ENCODE results near the gene WDR4. TPM values are rescaled to one million over a fixed set of nuclear protein-coding genes. Genes with fewer than 3 reads are reported as not detected.

WDR4 gene
- total and polyA plus RNA-seq, 2 of the 13 experiments (the other 11 are each of a cell fraction or from before 2014, with no cell fraction given), result 11.3 to 14.4 TPM

GRCh38 chr21:42878993-42879787 lies at the start of gene WDR4 (continued):
- TF ChIP-seq HOXA7 (CRISPR knock-in tag; IDR thresholded peaks at IDR 0.05), result no peak
- TF ChIP-seq SPEN (CRISPR knock-in tag; IDR thresholded peaks at IDR 0.05; ENCODE audit: low read depth), result peak; percentile 95
- 0 out of 2 replicates have a peak, but pooled peaks have one; percentile 23 for TF ChIP-seq REXO4 (CRISPR knock-in tag; IDR thresholded peaks at IDR 0.05; ENCODE audit: borderline replicate concordance)
- 0 out of 2 replicates have a peak, but pooled peaks have one; percentile 54 for TF ChIP-seq ZNF670 (CRISPR knock-in tag; IDR thresholded peaks at IDR 0.05; ENCODE audit: borderline replicate concordance)
- peak; percentile 99 for TF ChIP-seq ATF1 (CRISPR knock-in tag; IDR thresholded peaks at IDR 0.05)
- peak; percentile 68; the same call in 1 of the 2 replicates for TF ChIP-seq SRF (IDR thresholded peaks at IDR 0.05; ENCODE audit: low read depth, low read length)
- TF ChIP-seq NAIF1 (CRISPR knock-in tag; IDR thresholded peaks at IDR 0.05; ENCODE audit: borderline replicate concordance), result peak; percentile 78; the same call in 1 of the 2 replicates
- TF ChIP-seq ZNF136 (CRISPR knock-in tag; IDR thresholded peaks at IDR 0.05; ENCODE audit: low read depth), result peak; percentile 71; the same call in 1 of the 2 replicates
- peak; percentile 49; the same call in 1 of the 2 replicates for TF ChIP-seq TARDBP (CRISPR knock-in tag; IDR thresholded peaks at IDR 0.05)
- TF ChIP-seq ZBTB42 (CRISPR knock-in tag; IDR thresholded peaks at IDR 0.05), result peak; percentile 41; the same call in 1 of the 2 replicates
- no peak for TF ChIP-seq MAZ (IDR thresholded peaks at IDR 0.05; ENCODE audit: borderline replicate concordance, low read depth, low read length)
- TF ChIP-seq MAZ (CRISPR knock-in tag; IDR thresholded peaks at IDR 0.05; ENCODE audit: low read depth), result peak; percentile 90
- no peak for TF ChIP-seq ZMYM2 (CRISPR knock-in tag; IDR thresholded peaks at IDR 0.05)
- TF ChIP-seq U2AF1 (optimal IDR thresholded peaks at IDR 0.05; ENCODE audit: low read depth, low read length), result peak; percentile 30
- peak; percentile 73 for TF ChIP-seq FOXK2 (IDR thresholded peaks at IDR 0.05)
- TF ChIP-seq XRCC5 (optimal IDR thresholded peaks at IDR 0.05; ENCODE audit: low read length), result no peak
- TF ChIP-seq ZNF264 (CRISPR knock-in tag; IDR thresholded peaks at IDR 0.05), result peak; percentile 65; the same call in 1 of the 2 replicates
- peak; percentile 77 for TF ChIP-seq SALL1 (CRISPR knock-in tag; IDR thresholded peaks at IDR 0.05)
- 0 out of 2 replicates have a peak, but pooled peaks have one; percentile 76 for TF ChIP-seq CREB3 (CRISPR knock-in tag; IDR thresholded peaks at IDR 0.05)
- no peak for TF ChIP-seq SOX6 (IDR thresholded peaks at IDR 0.05)
- peak; percentile 25; the same call in 1 of the 2 replicates for TF ChIP-seq SOX6 (CRISPR knock-in tag; IDR thresholded peaks at IDR 0.05)
- no peak for TF ChIP-seq PCBP2 (optimal IDR thresholded peaks at IDR 0.05; ENCODE audit: low read depth, low read length, poor library complexity, severe bottlenecking)
- no peak for TF ChIP-seq ZNF740 (CRISPR knock-in tag; IDR thresholded peaks at IDR 0.05)
- TF ChIP-seq ZNF576 (CRISPR knock-in tag; IDR thresholded peaks at IDR 0.05), result 0 out of 2 replicates have a peak, but pooled peaks have one; percentile 53
- 0 out of 2 replicates have a peak, but pooled peaks have one; percentile 57 for TF ChIP-seq ZSCAN20 (CRISPR knock-in tag; IDR thresholded peaks at IDR 0.05; ENCODE audit: borderline replicate concordance)
- TF ChIP-seq ARNT (IDR thresholded peaks at IDR 0.05), result no peak
- TF ChIP-seq SRSF1 (optimal IDR thresholded peaks at IDR 0.05; ENCODE audit: low read depth, low read length), result peak; percentile 89
- peak; percentile 77; the same call in 1 of the 2 replicates for TF ChIP-seq GLI4 (CRISPR knock-in tag; IDR thresholded peaks at IDR 0.05; ENCODE audit: borderline replicate concordance)
- TF ChIP-seq YEATS2 (CRISPR knock-in tag; IDR thresholded peaks at IDR 0.05; ENCODE audit: borderline replicate concordance), result peak; percentile 85
- no peak for TF ChIP-seq ZFAT (CRISPR knock-in tag; conservative IDR thresholded peaks at IDR 0.05)
- peak; percentile 40; the same call in 1 of the 2 replicates for TF ChIP-seq ZNF616 (CRISPR knock-in tag; IDR thresholded peaks at IDR 0.05; ENCODE audit: low read depth)

Measured in HepG2 (cell line).